SKM-1 (cell line): ENCODE results near the gene BTBD18.

Experiments
- DNase-seq: peaks from one replicate; lab custom pipeline; 2025; ENCODE audit not compliant: unreplicated experiment; lab: John Stamatoyannopoulos, UW

BTBD18 gene, protein sequence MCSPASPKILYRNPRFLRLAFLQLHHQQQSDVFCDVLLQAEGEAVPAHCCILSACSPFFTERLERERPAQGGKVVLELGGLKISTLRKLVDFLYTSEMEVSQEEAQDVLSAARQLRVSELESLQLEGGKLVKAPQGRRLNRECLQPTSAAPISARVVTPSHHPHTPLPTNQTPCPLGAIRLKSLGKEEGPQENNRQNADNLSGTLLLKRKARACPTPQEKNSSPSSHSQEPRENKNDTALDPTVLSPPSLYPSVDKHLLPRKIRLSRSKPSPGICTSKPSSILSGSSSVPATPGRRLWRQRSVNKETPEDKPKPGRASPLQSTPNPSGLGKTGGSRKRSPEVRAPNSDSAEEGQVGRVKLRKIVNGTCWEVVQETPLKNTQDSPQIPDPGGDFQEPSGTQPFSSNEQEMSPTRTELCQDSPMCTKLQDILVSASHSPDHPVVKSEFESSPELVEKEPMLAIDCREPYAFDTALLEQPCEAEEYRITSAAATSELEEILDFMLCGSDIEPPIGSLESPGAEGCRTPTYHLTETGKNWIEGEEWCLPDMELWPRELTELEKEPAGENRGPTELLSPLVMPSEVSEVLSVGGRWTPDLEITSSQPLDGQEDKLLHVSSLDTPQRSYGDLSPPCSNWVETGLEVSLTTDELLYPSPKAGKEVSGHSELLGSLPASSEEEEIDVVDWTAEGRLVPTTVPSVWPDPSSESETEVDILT

DNA sequence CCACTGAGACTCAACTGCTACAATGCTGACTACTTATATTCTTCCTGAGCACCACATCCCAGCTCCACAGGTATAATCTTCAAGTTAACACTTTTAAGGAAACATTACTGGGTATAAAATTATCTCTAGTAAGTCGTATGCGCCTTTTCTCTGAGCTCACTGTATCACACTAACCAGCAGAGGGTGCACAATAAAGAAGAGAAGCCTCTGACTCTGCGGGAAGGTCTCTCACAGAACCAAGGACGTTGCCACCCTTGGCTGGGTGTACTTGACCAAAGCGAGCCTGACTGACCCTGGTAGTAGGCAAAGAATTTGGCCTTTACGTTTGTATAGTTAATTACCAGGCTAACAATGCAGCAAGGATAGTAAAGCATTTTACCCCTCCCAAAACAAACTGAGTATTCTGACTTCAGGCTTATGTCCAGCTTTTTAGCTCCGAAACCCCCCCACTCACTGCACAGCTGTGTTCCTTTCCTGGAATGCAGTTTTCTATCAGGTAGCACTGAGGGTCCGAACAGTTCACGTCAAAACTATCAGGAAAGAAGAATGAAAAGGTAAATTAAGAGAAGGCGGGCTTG lies at the start of gene BTBD18:
Gene BTBD18 (minus strand): TSS at position 144 of the 578 bp plus-strand sequence. CDS start 631 bp downstream, outside the sequence.
- no peak for DNase-seq

DNA sequence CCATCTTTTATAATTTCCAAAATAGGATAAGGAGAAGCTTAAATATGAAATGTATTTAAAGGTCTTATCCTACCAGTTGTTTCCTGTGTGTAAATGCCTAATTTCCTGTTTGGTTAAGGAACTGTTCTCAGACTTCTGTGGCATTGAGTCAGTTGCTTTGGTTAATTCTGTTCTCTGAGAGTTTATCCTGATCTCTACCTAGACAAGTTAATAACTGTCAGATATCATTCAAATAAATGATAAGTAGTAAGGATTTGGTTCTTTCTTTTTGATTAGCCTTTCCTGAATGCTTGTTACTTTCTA lies 49.5 kb upstream of the BTBD18 start:
- no peak for DNase-seq

DNA sequence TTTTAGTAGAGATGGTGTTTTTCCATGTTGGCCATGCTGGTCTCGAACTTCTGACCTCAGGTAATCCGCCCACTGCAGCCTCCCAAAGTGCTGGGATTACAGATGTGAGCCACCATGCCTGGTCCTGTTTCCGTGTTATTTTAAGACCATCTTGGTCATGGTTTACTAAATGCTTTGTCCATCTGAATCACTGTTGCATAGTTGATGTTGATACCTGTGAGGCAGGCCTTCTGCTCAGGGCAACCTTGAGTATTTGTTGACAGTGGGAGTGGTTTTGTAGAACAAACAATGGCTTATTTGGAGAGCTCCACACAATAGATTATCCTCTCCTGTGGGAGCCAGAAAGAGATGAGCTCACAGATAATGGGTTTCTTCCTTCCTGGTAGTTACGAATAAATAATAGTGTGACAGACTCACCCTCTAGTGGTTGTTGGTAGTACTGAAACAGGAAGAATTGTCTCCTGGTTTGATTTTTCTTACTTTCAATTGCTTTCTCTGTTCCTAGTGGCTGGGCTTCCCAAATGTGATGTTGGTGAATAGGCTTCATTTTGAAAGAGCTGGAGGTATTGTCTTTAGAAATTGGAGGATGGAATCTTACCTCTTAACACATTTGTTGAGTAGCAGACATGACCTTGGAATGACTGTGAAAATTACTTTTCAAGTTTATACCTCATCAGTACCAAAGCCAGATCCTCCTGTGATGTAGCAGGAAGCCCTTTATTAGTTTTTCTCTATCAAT lies 49.0 kb upstream of the BTBD18 start:
- peak; percentile 55 for DNase-seq

DNA sequence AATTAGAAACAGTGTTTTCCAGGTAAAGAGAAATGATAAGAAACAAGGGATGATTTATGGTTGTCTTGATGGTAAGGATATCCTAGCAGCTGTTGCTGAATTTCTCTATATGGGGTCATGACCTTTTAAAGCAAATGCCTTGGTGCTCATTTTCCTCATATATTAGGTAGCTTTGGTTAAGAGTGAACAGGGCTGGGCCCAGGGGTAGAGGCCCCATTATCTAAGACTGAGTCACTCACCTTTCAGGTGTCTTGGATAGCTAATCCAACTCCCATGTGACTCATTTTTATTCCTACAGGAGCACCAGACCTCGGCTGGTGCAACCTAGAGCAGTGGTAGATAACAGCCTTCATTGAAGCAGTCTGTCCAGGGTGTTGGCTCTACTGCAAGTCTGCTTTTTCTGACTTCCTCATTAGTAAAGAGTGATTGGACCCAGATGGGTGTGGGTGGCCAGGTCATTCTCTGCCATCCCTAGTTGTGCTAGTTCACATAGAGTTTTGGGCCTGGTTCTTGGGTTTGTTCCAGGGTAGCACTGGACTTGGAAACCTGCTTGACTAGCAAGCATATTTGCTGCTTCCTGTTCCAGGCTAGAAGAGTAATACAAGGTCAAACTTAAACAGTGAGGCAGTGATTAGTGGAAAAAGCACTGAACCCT lies 47.4 kb upstream of the BTBD18 start:
- DNase-seq = no peak

DNA sequence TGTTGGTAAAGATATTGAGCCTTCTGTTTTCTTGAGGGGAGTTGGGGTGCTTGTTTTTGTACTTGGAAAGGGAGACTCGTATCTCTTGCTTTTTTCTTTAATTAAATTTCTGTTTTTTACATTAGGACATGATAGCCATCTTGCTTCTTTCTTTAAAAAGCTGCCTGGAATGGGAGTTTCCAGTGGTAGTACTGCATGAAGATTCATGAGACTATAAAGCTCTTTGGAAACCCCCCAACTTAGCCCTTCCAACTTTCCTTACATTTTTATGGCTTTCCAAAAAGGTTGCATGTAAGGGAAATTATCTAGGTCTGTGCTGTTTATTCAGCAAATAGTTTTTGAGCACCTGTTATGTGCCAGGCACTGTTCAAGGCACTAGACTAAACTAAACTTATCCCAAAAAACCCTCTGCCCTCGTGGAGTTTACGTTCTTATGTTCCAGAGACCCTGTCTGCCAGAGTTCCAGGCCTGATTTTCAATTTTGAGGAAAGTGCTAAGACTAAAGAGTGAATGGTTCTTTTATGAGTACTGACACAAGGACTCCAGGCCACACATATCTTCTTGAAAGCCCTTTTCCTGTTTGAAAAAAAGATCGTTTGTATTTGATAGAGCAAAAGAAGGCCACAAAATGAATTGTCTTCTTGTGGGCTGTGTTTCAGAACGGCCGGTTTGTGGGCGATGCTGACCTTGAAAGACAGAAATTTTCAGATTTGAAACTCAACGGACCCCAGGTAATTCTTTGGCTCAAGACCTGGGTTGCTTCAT lies 41.9 kb upstream of the BTBD18 start:
- no peak for DNase-seq

DNA sequence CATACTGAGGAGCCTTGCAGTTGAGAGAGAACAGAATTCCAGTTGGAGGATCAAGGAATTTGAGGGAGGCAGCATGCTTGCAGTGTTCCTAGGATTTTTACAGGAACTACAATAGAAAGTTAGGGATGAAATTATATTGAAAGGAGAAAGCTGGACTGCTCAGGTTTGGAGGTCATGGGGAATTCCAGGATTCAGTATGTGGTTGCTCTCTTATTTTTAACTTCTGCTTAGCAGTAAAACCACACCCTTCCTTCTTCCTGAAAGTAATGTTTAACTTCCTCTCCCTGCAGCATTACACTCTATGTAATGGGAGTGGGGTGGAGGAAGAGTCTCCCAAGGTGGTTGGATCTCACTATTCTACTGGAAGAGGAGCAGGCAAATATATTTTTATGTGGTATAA lies 41.3 kb upstream of the BTBD18 start:
- DNase-seq = peak; percentile 72

DNA sequence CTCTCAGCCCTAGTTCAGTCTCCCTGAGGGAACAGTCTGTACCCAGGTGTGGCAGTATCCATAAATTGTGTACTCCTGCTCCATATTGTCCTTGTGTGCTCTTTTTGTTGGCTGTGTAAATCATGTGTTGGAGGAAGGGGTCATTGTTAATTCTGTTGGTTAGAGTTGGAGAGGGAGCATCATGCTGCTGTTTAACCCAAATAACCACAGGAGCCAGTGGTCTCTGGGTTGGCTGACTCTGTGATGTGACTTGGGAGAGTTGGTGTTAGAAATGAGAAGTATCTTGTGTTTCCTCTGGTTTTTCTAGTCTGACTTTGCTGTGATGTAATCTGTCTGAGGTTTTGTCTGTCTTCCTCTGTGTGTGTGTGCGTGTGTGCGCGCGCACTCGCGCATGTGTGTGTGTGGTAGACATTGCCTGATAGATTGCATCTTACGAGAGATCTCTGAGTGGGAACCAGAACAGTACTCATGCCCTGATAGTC lies 40.5 kb upstream of the BTBD18 start:
- DNase-seq = peak; percentile 98

DNA sequence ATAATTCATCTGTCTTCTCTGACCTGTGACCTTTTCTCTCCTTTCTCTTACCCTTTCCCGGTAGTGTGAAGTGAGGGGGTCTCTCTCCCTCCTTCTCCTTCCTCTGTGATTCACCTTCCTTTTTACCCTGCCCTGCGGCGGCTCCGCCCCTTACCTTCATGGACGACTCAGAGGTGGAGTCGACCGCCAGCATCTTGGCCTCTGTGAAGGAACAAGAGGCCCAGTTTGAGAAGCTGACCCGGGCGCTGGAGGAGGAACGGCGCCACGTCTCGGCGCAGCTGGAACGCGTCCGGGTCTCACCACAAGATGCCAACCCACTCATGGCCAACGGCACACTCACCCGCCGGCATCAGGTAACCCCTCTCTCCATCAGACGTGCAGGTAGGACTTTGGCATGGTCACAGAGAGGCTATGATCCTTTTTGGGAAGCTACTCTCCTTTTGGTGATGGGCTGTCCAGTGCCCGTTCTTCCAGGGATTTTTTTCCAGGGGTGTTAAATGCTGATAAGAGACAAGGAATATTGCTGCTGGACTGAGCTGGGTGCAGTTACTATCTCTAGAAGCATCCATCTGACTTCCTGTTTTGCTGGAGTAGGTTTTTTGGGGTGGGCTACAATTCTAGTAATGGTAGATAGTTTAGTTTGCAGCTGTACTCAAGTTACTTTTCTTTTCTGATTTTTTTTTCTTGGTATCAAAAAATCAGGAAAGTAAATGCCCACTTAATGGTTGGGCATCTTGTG lies 39.9 kb upstream of the BTBD18 start:
- no peak for DNase-seq

DNA sequence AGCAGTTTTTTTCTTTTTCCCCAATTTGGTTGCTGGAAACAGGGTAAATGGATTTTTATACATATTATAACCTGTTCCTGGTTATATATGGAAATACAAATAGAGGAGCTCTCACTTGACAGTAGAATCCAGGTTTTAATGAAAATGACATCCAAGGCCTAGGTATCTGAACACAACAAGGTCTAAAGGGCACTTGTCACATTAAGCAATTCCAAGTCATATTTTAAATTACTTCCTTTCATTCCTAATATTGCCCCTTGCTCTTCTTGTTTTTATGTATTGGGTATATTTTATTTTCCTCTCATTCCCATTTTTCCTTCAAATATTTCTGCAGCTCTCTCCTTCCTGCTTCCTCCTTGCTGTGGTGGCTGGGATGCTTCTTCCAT lies 37.1 kb upstream of the BTBD18 start:
- DNase-seq = no peak

DNA sequence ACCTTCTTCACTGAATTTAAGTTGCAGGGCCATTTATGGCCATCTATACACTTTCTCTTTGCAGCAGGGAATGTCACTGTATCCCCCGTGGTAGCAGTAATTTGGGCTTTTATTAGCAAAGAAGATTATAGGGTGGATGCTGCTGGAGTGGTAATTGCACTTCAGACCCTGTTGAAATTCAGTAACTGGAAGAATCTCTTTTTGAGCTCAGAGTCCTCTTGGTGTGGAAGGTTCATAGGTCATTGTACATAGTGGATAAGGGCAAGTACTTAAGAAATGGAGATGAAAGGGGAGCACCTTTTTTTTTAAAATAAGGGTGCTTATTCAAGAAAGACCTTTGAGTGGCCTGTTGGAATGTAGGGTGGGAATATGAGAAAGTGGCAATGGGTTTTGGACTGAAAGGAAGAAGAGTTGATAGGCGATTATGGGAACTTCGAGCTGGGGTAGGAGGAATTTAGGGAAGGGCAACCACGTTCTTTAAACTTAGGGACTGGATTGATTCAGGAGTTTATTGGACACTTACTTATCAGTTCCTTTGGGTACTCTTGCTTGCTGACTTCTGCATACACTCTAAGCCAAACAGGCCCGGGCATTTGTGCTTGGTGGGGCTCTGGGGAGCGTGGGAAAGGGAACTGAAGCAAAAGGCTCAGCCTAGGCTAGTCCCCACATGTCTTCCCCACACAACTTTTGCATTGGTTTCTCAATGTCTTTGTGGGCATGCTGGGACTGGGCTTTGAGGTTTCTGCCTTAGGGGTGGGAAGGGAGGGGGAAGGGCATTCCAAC lies 36.5 kb upstream of the BTBD18 start:
- DNase-seq = peak; percentile 80

DNA sequence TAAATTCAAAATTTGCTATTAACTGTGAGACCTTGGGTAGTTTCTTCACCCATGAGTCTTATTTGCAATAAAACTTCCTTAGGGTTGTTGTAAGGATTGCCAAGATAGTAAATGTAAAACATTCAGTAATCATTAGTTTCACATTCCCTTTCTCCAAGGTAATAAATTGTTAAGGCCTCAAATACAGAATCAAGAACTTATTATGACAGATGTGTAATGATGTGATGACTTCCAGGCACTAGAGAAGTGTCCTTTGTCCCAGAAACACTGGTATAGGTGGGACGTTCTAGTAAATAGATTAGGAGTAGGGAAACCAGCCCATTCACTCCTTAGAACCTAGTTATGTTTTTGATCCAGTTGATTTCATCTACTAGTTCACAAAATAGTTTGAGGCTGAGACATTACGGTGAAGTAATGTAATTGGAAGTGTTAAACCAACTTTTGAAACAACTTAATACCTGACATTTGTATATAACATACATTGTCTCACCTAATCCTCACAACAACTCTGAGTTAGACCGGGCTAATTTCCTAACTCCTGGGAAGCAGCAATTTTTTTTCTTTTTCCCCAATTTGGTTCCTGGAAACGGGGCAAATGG lies 35.5 kb upstream of the BTBD18 start:
- no peak for DNase-seq

DNA sequence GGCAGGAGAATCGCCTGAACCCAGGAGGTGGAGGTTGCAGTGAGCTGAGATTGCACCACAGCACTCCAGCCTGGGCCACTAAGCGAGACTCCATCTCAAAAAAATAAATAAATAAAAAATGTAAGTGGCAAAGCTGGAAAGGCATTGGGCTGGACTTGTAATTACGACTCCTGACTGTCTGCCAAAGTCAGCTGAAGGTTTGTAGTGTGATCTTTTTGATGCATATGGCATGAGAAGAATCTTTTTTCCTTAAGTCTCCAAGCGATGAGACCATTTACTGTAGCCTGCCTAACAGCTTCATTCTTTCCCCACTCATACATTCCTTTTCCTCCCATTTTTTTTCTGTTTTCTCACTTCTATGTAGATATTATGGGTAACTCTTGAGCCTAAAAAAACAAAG lies 34.8 kb upstream of the BTBD18 start:
- DNase-seq = no peak

DNA sequence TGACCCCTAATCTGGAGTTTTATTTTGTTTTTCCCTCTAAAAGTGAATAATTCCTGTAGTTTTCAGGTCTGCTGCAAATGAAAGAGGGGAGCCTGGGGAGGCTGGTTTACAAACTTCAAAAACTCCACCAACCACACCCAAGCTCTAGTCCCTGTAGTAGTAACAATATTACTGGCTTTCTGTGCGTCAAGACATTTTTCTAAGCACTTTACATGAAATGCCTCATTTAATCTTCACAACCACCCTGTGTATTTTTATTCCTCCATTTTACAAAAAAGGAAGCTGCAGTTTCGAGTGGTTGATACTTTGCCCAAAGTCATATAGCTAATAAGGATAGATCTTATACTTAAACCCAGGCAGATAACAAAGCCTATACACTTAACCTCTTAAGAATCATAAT lies 33.5 kb upstream of the BTBD18 start:
- DNase-seq = no peak

DNA sequence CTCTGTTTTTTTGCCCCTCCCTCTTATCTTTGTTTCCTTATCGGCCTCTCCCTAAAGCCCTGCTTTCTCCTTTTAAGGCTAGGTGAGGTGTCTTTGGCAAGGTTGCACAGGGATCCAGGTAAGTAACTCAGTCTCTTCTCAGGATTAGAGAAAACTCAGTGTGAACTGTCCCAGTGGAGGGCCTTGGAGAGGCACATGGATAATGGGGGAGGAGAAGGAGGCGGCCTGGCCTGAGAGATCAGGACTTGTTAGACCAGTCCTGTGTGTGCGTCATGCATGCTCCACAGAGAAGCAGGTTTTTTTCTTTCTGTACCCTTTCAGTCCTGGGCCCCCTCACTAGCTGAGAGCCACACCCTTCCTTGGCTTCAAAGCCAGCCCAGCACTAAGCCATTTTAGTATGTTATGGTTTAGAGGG lies 29.9 kb upstream of the BTBD18 start:
- no peak for DNase-seq

DNA sequence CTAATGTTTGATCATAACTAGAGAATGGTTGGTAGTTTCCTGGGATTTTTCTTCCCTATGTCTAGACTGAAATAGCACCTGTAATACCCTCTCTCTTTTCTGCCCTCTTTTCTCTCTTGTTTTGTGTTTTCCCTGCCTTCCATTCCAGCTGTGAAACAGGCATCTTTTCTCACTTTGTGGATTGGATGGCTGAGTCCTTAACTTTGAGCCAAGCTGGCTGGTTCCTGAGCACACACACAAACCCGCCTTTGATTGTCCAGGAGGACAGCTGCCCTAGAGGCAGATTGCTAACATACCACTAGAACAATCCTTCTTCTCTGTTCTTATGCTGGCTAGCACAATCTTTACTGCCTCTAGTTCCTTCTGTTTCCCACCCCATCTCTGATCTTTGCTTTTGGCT lies 27.7 kb upstream of the BTBD18 start:
- no peak for DNase-seq

DNA sequence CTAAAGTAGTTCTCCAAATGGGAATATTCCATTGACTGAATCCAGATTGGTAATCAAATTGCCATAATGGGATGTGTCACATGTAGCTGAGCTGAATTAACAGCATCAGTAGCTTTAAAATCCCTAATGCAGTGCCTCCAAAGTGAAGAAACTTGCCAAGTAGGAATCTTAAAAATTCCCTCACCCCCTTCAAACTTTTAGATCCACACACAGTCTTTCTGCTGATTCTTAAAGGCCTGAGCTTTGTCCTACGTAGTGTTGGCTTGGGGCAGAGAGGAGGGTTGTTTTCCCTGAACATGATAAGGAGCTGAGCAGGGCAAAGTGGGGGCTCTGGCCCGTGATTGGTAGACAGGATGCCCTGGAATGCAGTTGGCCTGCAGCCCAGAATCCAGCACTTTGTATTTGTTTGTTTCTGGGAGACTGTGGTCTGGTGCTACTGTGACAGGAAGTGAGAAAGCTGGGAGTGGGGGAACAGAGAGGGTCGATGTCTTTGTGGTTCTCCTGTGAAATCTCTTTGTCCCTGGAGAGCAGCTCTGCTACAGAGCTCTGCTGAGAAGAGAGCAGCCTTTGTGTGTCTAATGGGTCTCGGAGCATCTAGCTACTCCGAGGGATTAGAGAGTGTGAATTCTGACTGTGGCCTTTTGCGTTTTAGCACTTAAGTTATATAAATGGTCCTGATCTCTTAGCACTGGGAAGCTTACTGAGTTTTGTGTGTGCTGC lies 26.9 kb upstream of the BTBD18 start:
- DNase-seq = no peak

DNA sequence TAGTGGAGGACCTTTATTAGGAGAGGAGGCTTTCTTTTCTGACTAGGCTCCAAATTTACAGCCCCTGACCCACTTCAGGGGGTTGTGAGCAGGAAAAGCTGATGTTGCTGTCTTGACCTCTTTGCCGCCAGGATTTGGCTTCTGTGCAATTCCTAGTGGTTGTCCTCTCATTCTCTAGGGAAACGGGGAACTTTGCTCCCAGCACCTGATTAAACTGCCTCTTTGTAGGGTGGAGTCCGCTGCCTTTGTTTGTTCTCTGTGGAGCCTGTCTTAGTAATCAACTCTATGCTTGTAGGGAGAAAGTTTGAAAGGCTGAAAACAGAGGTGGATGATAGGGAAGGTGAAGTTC lies 26.3 kb upstream of the BTBD18 start:
- DNase-seq = no peak
